ENCODE measurements around the gene GPR137.

DNA sequence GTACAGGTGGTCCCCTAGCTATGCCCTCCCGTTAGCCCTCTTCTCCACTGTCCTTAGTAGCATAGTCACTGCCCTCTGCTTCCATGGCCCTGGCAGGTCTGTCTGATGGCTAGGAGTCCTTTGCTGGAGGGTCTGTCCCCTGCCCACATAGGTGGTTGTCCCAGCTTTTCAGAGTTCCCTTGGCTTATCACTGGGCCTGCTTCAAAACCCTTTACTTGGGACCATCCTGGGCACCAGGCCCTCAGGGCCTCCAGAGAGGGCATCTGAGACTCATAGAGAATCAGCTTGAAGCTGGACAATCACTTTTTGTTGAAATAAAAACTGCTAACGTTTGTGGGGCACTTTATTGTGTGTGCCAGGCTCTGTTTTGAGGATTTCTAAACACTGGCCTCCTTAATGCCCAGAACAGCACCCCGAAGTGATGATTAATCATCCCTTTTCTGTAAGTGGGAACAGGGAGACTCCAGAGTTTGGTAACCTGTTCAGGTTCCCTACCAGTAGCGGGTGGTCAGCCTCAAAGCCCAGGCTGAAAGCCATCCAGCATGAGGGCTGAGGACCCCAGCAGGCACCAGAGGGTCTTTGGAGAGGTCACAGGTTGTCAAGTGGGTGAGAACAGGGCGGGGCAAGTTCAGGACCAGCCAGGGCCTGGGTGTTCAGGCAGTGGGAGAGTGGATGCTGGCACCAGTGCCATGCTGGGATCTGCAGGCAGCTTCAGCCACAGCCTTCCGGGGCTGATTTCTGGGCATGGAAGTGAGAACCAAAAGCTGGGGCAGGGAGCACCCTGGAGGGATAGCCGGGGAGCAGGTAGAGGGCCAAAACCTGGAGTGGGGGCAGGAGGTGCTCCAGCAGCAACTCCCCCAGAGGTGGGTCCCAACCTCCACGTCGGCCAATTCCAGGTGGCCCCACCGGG lies 5.0 kb downstream of the GPR137 start:
- TF ChIP-seq, protein P1, sequence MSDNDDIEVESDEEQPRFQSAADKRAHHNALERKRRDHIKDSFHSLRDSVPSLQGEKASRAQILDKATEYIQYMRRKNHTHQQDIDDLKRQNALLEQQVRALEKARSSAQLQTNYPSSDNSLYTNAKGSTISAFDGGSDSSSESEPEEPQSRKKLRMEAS (CRISPR knock-in tag; IDR thresholded peaks at IDR 0.05): no peak
- TF ChIP-seq, protein P2, sequence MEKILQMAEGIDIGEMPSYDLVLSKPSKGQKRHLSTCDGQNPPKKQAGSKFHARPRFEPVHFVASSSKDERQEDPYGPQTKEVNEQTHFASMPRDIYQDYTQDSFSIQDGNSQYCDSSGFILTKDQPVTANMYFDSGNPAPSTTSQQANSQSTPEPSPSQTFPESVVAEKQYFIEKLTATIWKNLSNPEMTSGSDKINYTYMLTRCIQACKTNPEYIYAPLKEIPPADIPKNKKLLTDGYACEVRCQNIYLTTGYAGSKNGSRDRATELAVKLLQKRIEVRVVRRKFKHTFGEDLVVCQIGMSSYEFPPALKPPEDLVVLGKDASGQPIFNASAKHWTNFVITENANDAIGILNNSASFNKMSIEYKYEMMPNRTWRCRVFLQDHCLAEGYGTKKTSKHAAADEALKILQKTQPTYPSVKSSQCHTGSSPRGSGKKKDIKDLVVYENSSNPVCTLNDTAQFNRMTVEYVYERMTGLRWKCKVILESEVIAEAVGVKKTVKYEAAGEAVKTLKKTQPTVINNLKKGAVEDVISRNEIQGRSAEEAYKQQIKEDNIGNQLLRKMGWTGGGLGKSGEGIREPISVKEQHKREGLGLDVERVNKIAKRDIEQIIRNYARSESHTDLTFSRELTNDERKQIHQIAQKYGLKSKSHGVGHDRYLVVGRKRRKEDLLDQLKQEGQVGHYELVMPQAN (IDR thresholded peaks at IDR 0.05; ENCODE audit: borderline replicate concordance): no peak
- TF ChIP-seq WHSC1 (IDR thresholded peaks at IDR 0.05; ENCODE audit: low read length): no peak
- TF ChIP-seq, protein P3, sequence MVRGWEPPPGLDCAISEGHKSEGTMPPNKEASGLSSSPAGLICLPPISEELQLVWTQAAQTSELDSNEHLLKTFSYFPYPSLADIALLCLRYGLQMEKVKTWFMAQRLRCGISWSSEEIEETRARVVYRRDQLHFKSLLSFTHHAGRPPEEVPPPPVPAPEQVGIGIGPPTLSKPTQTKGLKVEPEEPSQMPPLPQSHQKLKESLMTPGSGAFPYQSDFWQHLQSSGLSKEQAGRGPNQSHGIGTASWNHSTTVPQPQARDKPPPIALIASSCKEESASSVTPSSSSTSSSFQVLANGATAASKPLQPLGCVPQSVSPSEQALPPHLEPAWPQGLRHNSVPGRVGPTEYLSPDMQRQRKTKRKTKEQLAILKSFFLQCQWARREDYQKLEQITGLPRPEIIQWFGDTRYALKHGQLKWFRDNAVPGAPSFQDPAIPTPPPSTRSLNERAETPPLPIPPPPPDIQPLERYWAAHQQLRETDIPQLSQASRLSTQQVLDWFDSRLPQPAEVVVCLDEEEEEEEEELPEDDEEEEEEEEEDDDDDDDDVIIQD (CRISPR knock-in tag; IDR thresholded peaks at IDR 0.05): no peak
- TF ChIP-seq SMARCB1 (IDR thresholded peaks at IDR 0.05; ENCODE audit: insufficient read length, low read depth): no peak
- no peak for TF ChIP-seq RCOR1 (IDR thresholded peaks at IDR 0.05; ENCODE audit: borderline replicate concordance in 1 of 2, low read depth in 2 of 2, low read length in 2 of 2)
- TF ChIP-seq, protein P4, sequence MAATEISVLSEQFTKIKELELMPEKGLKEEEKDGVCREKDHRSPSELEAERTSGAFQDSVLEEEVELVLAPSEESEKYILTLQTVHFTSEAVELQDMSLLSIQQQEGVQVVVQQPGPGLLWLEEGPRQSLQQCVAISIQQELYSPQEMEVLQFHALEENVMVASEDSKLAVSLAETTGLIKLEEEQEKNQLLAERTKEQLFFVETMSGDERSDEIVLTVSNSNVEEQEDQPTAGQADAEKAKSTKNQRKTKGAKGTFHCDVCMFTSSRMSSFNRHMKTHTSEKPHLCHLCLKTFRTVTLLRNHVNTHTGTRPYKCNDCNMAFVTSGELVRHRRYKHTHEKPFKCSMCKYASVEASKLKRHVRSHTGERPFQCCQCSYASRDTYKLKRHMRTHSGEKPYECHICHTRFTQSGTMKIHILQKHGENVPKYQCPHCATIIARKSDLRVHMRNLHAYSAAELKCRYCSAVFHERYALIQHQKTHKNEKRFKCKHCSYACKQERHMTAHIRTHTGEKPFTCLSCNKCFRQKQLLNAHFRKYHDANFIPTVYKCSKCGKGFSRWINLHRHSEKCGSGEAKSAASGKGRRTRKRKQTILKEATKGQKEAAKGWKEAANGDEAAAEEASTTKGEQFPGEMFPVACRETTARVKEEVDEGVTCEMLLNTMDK (IDR thresholded peaks at IDR 0.05; ENCODE audit: borderline replicate concordance, insufficient read depth, low read depth, low read length, poor library complexity, severe bottlenecking): no peak
- TF ChIP-seq, protein P5, sequence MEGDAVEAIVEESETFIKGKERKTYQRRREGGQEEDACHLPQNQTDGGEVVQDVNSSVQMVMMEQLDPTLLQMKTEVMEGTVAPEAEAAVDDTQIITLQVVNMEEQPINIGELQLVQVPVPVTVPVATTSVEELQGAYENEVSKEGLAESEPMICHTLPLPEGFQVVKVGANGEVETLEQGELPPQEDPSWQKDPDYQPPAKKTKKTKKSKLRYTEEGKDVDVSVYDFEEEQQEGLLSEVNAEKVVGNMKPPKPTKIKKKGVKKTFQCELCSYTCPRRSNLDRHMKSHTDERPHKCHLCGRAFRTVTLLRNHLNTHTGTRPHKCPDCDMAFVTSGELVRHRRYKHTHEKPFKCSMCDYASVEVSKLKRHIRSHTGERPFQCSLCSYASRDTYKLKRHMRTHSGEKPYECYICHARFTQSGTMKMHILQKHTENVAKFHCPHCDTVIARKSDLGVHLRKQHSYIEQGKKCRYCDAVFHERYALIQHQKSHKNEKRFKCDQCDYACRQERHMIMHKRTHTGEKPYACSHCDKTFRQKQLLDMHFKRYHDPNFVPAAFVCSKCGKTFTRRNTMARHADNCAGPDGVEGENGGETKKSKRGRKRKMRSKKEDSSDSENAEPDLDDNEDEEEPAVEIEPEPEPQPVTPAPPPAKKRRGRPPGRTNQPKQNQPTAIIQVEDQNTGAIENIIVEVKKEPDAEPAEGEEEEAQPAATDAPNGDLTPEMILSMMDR (IDR thresholded peaks at IDR 0.05 in 2 of 3, conservative IDR thresholded peaks at IDR 0.05 in 1 of 3; ENCODE audit: insufficient read depth in 2 of 3, low read depth in 1 of 3, low read length in 3 of 3): no peak
- TF ChIP-seq RAD21 (CRISPR knock-in tag; conservative IDR thresholded peaks at IDR 0.05 in 1 of 2, IDR thresholded peaks at IDR 0.05 in 1 of 2): no peak
- no peak for TF ChIP-seq SIN3A (IDR thresholded peaks at IDR 0.05; ENCODE audit: borderline replicate concordance in 2 of 2, control insufficient read depth in 1 of 2, low read depth in 2 of 2, low read length in 2 of 2)
- TF ChIP-seq ZNF696 (CRISPR knock-in tag; conservative IDR thresholded peaks at IDR 0.05): no peak
- no peak for TF ChIP-seq CBX3 (IDR thresholded peaks at IDR 0.05; ENCODE audit: borderline replicate concordance in 1 of 2, low read length in 2 of 2)
